ENCODE measurements around the gene GMPPA. TPM values are rescaled to one million over a fixed set of nuclear protein-coding genes. Genes with fewer than 3 reads are reported as not detected.
A peak's percentile ranks its signal among the peaks of the same experiment; 100 is the strongest.

Gene GMPPA
- total and polyA plus RNA-seq, 9 of the 15 experiments (the other 6 are each of a cell fraction or from before 2014, with no cell fraction given) = 7.0 to 101 (median 66.7) TPM

- TF ChIP-seq CXXC5 (CRISPR knock-in tag; IDR thresholded peaks at IDR 0.05) (no peak; the same call in none of the 2 replicates), ZNF282 (CRISPR knock-in tag; IDR thresholded peaks at IDR 0.05) (no peak), GATA2 (CRISPR knock-in tag; IDR thresholded peaks at IDR 0.05) (no peak; the same call in 1 of the 2 replicates), GABPA (tag; conservative IDR thresholded peaks at IDR 0.05; ENCODE audit: low read depth) (peak; percentile 40; the same call in 1 of the 2 replicates), KDM4B (IDR thresholded peaks at IDR 0.05; ENCODE audit: borderline replicate concordance in 2 of 2, low read depth in 1 of 2) (no peak; a peak in 1 of 4 replicates), ZNF696 (CRISPR knock-in tag; conservative IDR thresholded peaks at IDR 0.05) (no peak), PHF8 (IDR thresholded peaks at IDR 0.05; ENCODE audit: borderline replicate concordance, low read length) (peak; percentile 58; the same call in 1 of the 2 replicates), ZNF668 (CRISPR knock-in tag; IDR thresholded peaks at IDR 0.05) (no peak), MEF2D (tag; conservative IDR thresholded peaks at IDR 0.05; ENCODE audit: low read depth) (no peak), ZNF740 (CRISPR knock-in tag; IDR thresholded peaks at IDR 0.05) (0 out of 2 replicates have a peak, but pooled peaks have one; percentile 60), ZNF740 (tag; IDR thresholded peaks at IDR 0.05) (no peak), CTCFL (IDR thresholded peaks at IDR 0.05; ENCODE audit: borderline replicate concordance, insufficient read depth, low read depth, low read length, poor library complexity, severe bottlenecking) (no peak), ZNF655 (CRISPR knock-in tag; IDR thresholded peaks at IDR 0.05) (no peak), GABPB1 (CRISPR knock-in tag; IDR thresholded peaks at IDR 0.05) (no peak; the same call in 1 of the 2 replicates), CAMTA2 (CRISPR knock-in tag; conservative IDR thresholded peaks at IDR 0.05) (no peak), RBFOX2 (IDR thresholded peaks at IDR 0.05; ENCODE audit: low read depth, low read length) (peak; percentile 93), FOXJ3 (CRISPR knock-in tag; IDR thresholded peaks at IDR 0.05) (no peak), E2F3 (CRISPR knock-in tag; IDR thresholded peaks at IDR 0.05) (no peak), ELK3 (CRISPR knock-in tag; IDR thresholded peaks at IDR 0.05) (no peak), ZNF57 (CRISPR knock-in tag; IDR thresholded peaks at IDR 0.05) (no peak), SNAPC5 (CRISPR knock-in tag; IDR thresholded peaks at IDR 0.05) (no peak), ASH1L (IDR thresholded peaks at IDR 0.05; ENCODE audit: borderline replicate concordance, low read depth, partially characterized antibody) (no peak), WHSC1 (IDR thresholded peaks at IDR 0.05; ENCODE audit: low read length) (no peak)
These were observed at the start of gene GMPPA (continued) for GRCh38 chr2:219498280-219499057.

All from K562 (cell line).